B cell (primary cell): ENCODE results near the gene GRIP1. TPM values are rescaled to one million over a fixed set of nuclear protein-coding genes. Genes with fewer than 3 reads are reported as not detected.

ENCODE experiments used
- ATAC-seq: fragments of 200-7000 bp; cut with Tn5 transposase; one replicate; pipeline ENCODE4 v1.10.0; 2021; ENCODE audit warnings: low read depth, mild to moderate bottlenecking, moderate number of reproducible peaks, moderate library complexity
- CTCF ChIA-PET: fragments of 350-600 bp; sonication (Branson Sonifier 250); formaldehyde crosslinking; loops from one replicate; lab custom pipeline; 2021; ENCODE audit warnings: antibody characterized with exemption, inconsistent platforms; lab: Charles Lee
- POLR2A ChIA-PET: fragments of 350-600 bp; sonication (Branson Sonifier 250); formaldehyde crosslinking; loops from one replicate; lab custom pipeline; 2021; ENCODE audit warnings: antibody characterized with exemption; lab: Charles Lee
- DNase-seq: peaks from one replicate; pipeline ENCODE4 v3.0.0; 2013
- H2AFZ ChIP-seq: 2 replicates; pipeline ENCODE4 v1.6.1; 2012; ENCODE audit warnings: mild to moderate bottlenecking, low read depth, low read length; ENCODE audit not compliant: insufficient read depth, poor library complexity, severe bottlenecking
- H3K27ac ChIP-seq, 2 donors: 1 replicate in 1 of 2; 2 replicates in 1 of 2; pipeline ENCODE4 v1.5.1; 2012 to 2013; ENCODE audit warnings: low read length in 2 of 2, mild to moderate bottlenecking in 2 of 2, moderate library complexity in 1 of 2
- H3K27me3 ChIP-seq, 4 experiments: fragments of 200-600 bp in 1 of 4; sonication (generic) in 1 of 4; replicated peaks in 1 of 4; 1 replicate in 2 of 4; 2 replicates in 2 of 4; pipeline versions ENCODE4 v1.6.1 to v1.7.0; 2013 to 2016; ENCODE audit warnings: low read length in 3 of 4, mild to moderate bottlenecking in 2 of 4, mixed read lengths in 1 of 4, moderate library complexity in 1 of 4; ENCODE audit not compliant: insufficient read depth in 4 of 4, control insufficient read depth in 3 of 4; ENCODE audit errors: control extremely low read depth in 1 of 4
- H3K36me3 ChIP-seq, 2 experiments: replicated peaks in 1 of 2; 1 replicate in 1 of 2; 2 replicates in 1 of 2; pipeline versions ENCODE4 v1.6.1 to v1.7.1; 2013; ENCODE audit warnings: low read length in 1 of 2; ENCODE audit not compliant: insufficient read depth in 2 of 2, control insufficient read depth in 1 of 2; ENCODE audit errors: control extremely low read depth in 1 of 2, extremely low read depth in 1 of 2
- H3K4me1 ChIP-seq, 2 donors: fragments of 200-600 bp in 1 of 2; sonication (generic) in 1 of 2; 1 replicate in 1 of 2; 2 replicates in 1 of 2; pipeline versions ENCODE4 v1.5.1 to v1.6.1; 2013 to 2017; ENCODE audit warnings: low read length in 2 of 2; ENCODE audit not compliant: control insufficient read depth in 2 of 2, insufficient read depth in 2 of 2
- H3K4me2 ChIP-seq: replicated peaks from 2 replicates; pipeline ENCODE3; 2012; ENCODE audit warnings: mild to moderate bottlenecking, low read depth, low read length; ENCODE audit not compliant: poor library complexity, severe bottlenecking
- H3K4me3 ChIP-seq, 5 experiments: fragments of 200-600 bp in 1 of 5; sonication (generic) in 1 of 5; 1 replicate in 3 of 5; 2 replicates in 2 of 5; pipeline versions ENCODE4 v1.5.1 to v1.7.0; 2011 to 2016; ENCODE audit warnings: low read length in 4 of 5, mild to moderate bottlenecking in 4 of 5, low read depth in 2 of 5, control low read depth in 1 of 5, moderate library complexity in 1 of 5; ENCODE audit not compliant: insufficient read depth in 1 of 5; ENCODE audit errors: control extremely low read depth in 1 of 5, extremely low read depth in 1 of 5
- H3K79me2 ChIP-seq: fragments of 200-600 bp; sonication (generic); one replicate; pipeline ENCODE4 v1.6.0; 2016; ENCODE audit warnings: low read length; ENCODE audit not compliant: control insufficient read depth, insufficient read depth
- H3K9ac ChIP-seq: fragments of 200-600 bp; sonication (generic); 2 replicates; pipeline ENCODE4 v1.6.1; 2017; ENCODE audit warnings: mild to moderate bottlenecking, low read length, moderate library complexity
- H3K9me3 ChIP-seq, 3 donors: one replicate each; pipeline versions ENCODE4 v1.6.1 to v1.7.1; 2013; ENCODE audit warnings: low read length in 2 of 3; ENCODE audit not compliant: control insufficient read depth in 2 of 3, insufficient read depth in 1 of 3; ENCODE audit errors: control extremely low read depth in 1 of 3
- H4K20me1 ChIP-seq: 2 replicates; pipeline ENCODE4 v1.6.0; 2012; ENCODE audit warnings: mild to moderate bottlenecking, low read length; ENCODE audit not compliant: insufficient read depth, control insufficient read depth, poor library complexity, severe bottlenecking
- H3K27ac Mint-ChIP-seq: one replicate; pipeline ENCODE4 v1.8.0; 2021; ENCODE audit warnings: mixed read lengths
- H3K27me3 Mint-ChIP-seq: one replicate; pipeline ENCODE4 v1.8.0; 2021; ENCODE audit warnings: mixed read lengths
- H3K4me1 Mint-ChIP-seq: one replicate; pipeline ENCODE4 v1.8.0; 2021; ENCODE audit warnings: mixed read lengths
- H3K4me3 Mint-ChIP-seq: one replicate; pipeline ENCODE4 v1.8.0; 2021; ENCODE audit warnings: mixed read lengths
- H3K9me3 Mint-ChIP-seq: one replicate; pipeline ENCODE4 v1.8.0; 2022; ENCODE audit warnings: mixed read lengths; ENCODE audit not compliant: insufficient read depth
- CTCF ChIP-seq: fragments of 200-600 bp; IDR thresholded peaks from one replicate; pipeline ENCODE4 v1.8.0; 2022; ENCODE audit warnings: antibody characterized with exemption, mild to moderate bottlenecking
- EZH2 ChIP-seq: IDR thresholded peaks from 2 replicates; pipeline ENCODE4 v1.6.1; 2012; ENCODE audit warnings: borderline replicate concordance, low read depth, mild to moderate bottlenecking, moderate library complexity, low read length; ENCODE audit not compliant: insufficient read depth, poor library complexity, severe bottlenecking
- WGBS: methylation state at CpG from one replicate; pipeline ENCODE4 v1.1.5; 2013; ENCODE audit warnings: missing lambda C conversion rate; ENCODE audit not compliant: insufficient coverage; 5-methylcytosine and 5-hydroxymethylcytosine counted together
- intact Hi-C: fragments of 100-400 bp; cut with micrococcal nuclease; formaldehyde crosslinking; loops from one replicate; pipeline ENCODE4 v1.10.0; 2022
- polyA plus RNA-seq: library from polyadenylated mRNA; depleted of rRNA; stranded (reverse); fragments of >200 nt; gene quantifications from 2 replicates; pipeline ENCODE4 v1.2.3, GENCODE V29; 2012
- total RNA-seq, 2 donors: library from RNA; stranded (reverse); fragments of 120-200 nt in 1 of 2; gene quantifications; 1 replicate in 1 of 2; 2 replicates in 1 of 2; pipeline versions ENCODE4 v1.2.3 to v1.2.4, GENCODE V29; 2013 to 2022

GRIP1 gene
- total and polyA plus RNA-seq, 2 donors (not counting 1 experiment from before 2014, with no cell fraction given): 0.22 TPM; not detected in 1

GRCh38 chr12:66352899-66353298 lies 326.0 kb downstream of the GRIP1 start:
- TF ChIP-seq CTCF: no peak
- no peak for TF ChIP-seq EZH2
- H4K20me1 ChIP-seq: no peaks in the 10 kb centered on the region
- ATAC-seq (no peak), DNase-seq (no peak)
- H3K4me1 ChIP-seq: no peaks in the 10 kb centered on the region
- ChIA-PET CTCF (interaction anchor here (0.8 to 6.8 kb wide), 5 partner anchors 17 to 356 kb away, joined by 3 to 109 read pairs (median 5); no protein-coding TSS in a partner anchor), POLR2A (no interaction called here)
- no peak overlapping the region for H3K27ac ChIP-seq
- H3K27me3 Mint-ChIP-seq: no peaks in the 10 kb centered on the region
- H3K4me2 ChIP-seq: no peak overlapping the region
- no peak overlapping the region for H2AFZ ChIP-seq
- H3K79me2 ChIP-seq: no peaks in the 10 kb centered on the region
- H3K9ac ChIP-seq: no peak overlapping the region
- no peaks in the 10 kb centered on the region for H3K9me3 Mint-ChIP-seq
- H3K27ac Mint-ChIP-seq: no peak overlapping the region
- H3K36me3 ChIP-seq: no peaks in the 10 kb centered on the region
- no peaks in the 10 kb centered on the region for H3K4me1 Mint-ChIP-seq
- intact Hi-C loops: loop anchor here (5.0 kb wide), 1 partner anchor 359 kb away; no protein-coding TSS in a partner anchor
- H3K27me3 ChIP-seq: no peaks in the 10 kb centered on the region
- H3K4me3 ChIP-seq: no peak overlapping the region
- H3K4me3 Mint-ChIP-seq: no peak overlapping the region
- 100% methylated on average over 7 of the region's 8 CpGs for WGBS
- no peaks in the 10 kb centered on the region for H3K9me3 ChIP-seq

GRCh38 chr12:66352197-66352596 lies 326.7 kb downstream of the GRIP1 start:
- POLR2A ChIA-PET: no interaction called here
- H3K4me3 ChIP-seq: no peak overlapping the region
- no peak overlapping the region for H3K9ac ChIP-seq
- H3K4me1 ChIP-seq: no peaks in the 10 kb centered on the region
- Mint-ChIP-seq H3K4me3 (no peak overlapping the region), H3K27ac (no peak overlapping the region), H3K9me3 (no peaks in the 10 kb centered on the region), H3K4me1 (no peaks in the 10 kb centered on the region), H3K27me3 (no peaks in the 10 kb centered on the region)
- peak; percentile 29 for DNase-seq
- H3K27me3 ChIP-seq: no peaks in the 10 kb centered on the region
- intact Hi-C loops: loop anchor here (5.0 kb wide), 1 partner anchor 360 kb away; no protein-coding TSS in a partner anchor
- no peak for ATAC-seq
- 96% methylated on average over 3 of the region's 9 CpGs for WGBS
- no peak overlapping the region for H3K4me2 ChIP-seq
- TF ChIP-seq CTCF (peak; percentile 45), EZH2 (no peak)
- no peak overlapping the region for H2AFZ ChIP-seq
- CTCF ChIA-PET: interaction anchor here (0.6 to 6.8 kb wide), 10 partner anchors 18 to 509 kb away, joined by 3 to 109 read pairs (median 4); no protein-coding TSS in a partner anchor
- H3K27ac ChIP-seq: no peak overlapping the region
- no peaks in the 10 kb centered on the region for H4K20me1 ChIP-seq
- H3K79me2 ChIP-seq: no peaks in the 10 kb centered on the region
- H3K9me3 ChIP-seq: no peaks in the 10 kb centered on the region
- no peaks in the 10 kb centered on the region for H3K36me3 ChIP-seq
